ENCODE results near the gene RAB7B.

RAB7B gene

GRCh38 chr1:205972491-205973168 lies 30.6 kb downstream of the RAB7B start:
- DNase-seq = no peak

- no peak for DNase-seq
Measured at GRCh38 chr1:205972081-205972480, 31.1 kb downstream of the RAB7B start.

GRCh38 chr1:205971082-205971481 lies 32.1 kb downstream of the RAB7B start:
- no peak for DNase-seq

GRCh38 chr1:205970486-205970885 lies 32.7 kb downstream of the RAB7B start:
- DNase-seq = no peak

- no peak for DNase-seq
Measured at GRCh38 chr1:205969229-205969628, 34.0 kb downstream of the RAB7B start.

- DNase-seq = no peak
Measured at GRCh38 chr1:205967554-205968335, 35.5 kb downstream of the RAB7B start.

- no peak for DNase-seq
Measured at GRCh38 chr1:205965036-205965884, 37.9 kb downstream of the RAB7B start.

- no peak for DNase-seq
Measured at GRCh38 chr1:205963352-205964155, 39.6 kb downstream of the RAB7B start.

GRCh38 chr1:205962821-205963221 lies 40.4 kb downstream of the RAB7B start:
- no peak for DNase-seq

- DNase-seq = no peak
Measured at GRCh38 chr1:205961991-205962820, 41.0 kb downstream of the RAB7B start.

- no peak for DNase-seq
Measured at GRCh38 chr1:205961405-205961804, 41.8 kb downstream of the RAB7B start.

GRCh38 chr1:205959789-205960188 lies 43.4 kb downstream of the RAB7B start:
- no peak for DNase-seq

GRCh38 chr1:205955499-205955898 lies 47.7 kb downstream of the RAB7B start:
- DNase-seq = no peak

- DNase-seq = no peak
Measured at GRCh38 chr1:205954819-205955404, 48.3 kb downstream of the RAB7B start.

GRCh38 chr1:205951746-205952145 lies 51.4 kb downstream of the RAB7B start:
- no peak for DNase-seq

- DNase-seq = no peak
Measured at GRCh38 chr1:205950826-205951549, 52.2 kb downstream of the RAB7B start.

GRCh38 chr1:205950280-205950679 lies 52.9 kb downstream of the RAB7B start:
- no peak for DNase-seq

GRCh38 chr1:205949753-205950152 lies 53.4 kb downstream of the RAB7B start:
- DNase-seq = no peak

GRCh38 chr1:205948886-205949285 lies 54.3 kb downstream of the RAB7B start:
- DNase-seq = no peak

- no peak for DNase-seq
Measured at GRCh38 chr1:205948039-205948438, 55.2 kb downstream of the RAB7B start.

GRCh38 chr1:205947024-205947423 lies 56.2 kb downstream of the RAB7B start:
- DNase-seq = no peak

All from activated CD4-positive, alpha-beta T cell treated with anti-CD3 and anti-CD28 coated beads for 4 hours (primary cell).